ENCODE measurements around the gene FXYD3.

- no peak for TF ChIP-seq CTCF (IDR thresholded peaks at IDR 0.05; ENCODE audit: insufficient read depth, low read depth, low read length)
- TF ChIP-seq EZH2 (IDR thresholded peaks at IDR 0.05; ENCODE audit: insufficient read depth, low read length): no peak
Observed at GRCh38 chr19:35160629-35161433, 45.2 kb downstream of the FXYD3 start.

Data from astrocyte (in vitro differentiated cells and primary cell).